Esophagus muscularis mucosa (tissue), 3 donors: Measurements from ENCODE around the gene HLA-DOB.

Source experiments
- POLR2A ChIP-seq: fragments of 450-650 bp; IDR thresholded peaks from one replicate; pipeline ENCODE4 v1.6.1; 2017; ENCODE audit warnings: antibody characterized with exemption, moderate library complexity, mild to moderate bottlenecking, low read depth
- POLR2AphosphoS5 ChIP-seq, 2 donors: sonication (generic); formaldehyde crosslinking; IDR thresholded peaks; one replicate each; pipeline ENCODE4 v1.6.1; 2017; ENCODE audit warnings: antibody characterized with exemption in 2 of 2
- TF ChIP-seq, protein P1 (sequence below), 3 experiments: fragments of 200-600 bp in 2 of 3; fragments of 450-650 bp in 1 of 3; sonication (generic) in 2 of 3; IDR thresholded peaks; one replicate each; pipeline ENCODE4 v1.5.1; 2017 to 2019; ENCODE audit warnings: antibody characterized with exemption in 3 of 3, mild to moderate bottlenecking in 2 of 3, moderate library complexity in 1 of 3

DNA sequence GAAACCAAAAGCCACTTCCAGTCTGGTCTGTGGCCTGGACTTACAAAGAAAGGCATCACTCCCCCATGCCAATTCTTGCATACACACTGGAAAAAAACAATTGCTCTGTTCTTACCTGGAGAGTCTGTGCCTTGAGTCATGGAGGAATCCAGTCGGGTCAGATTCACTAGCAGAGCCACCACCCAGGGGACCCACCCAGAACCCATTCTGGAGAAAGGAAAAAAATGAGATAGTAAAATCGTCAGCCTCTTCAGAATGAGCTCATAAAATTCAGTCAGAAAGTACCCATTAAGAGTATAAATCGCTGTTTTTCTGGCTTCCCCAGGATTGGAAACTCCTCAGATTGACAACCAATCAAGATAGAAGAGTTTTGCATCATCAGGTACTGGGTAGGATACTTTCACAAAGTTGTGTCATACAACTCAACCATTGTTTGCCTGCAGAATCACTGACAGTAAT is at the start of gene HLA-DOB:
- TF ChIP-seq, protein P1, sequence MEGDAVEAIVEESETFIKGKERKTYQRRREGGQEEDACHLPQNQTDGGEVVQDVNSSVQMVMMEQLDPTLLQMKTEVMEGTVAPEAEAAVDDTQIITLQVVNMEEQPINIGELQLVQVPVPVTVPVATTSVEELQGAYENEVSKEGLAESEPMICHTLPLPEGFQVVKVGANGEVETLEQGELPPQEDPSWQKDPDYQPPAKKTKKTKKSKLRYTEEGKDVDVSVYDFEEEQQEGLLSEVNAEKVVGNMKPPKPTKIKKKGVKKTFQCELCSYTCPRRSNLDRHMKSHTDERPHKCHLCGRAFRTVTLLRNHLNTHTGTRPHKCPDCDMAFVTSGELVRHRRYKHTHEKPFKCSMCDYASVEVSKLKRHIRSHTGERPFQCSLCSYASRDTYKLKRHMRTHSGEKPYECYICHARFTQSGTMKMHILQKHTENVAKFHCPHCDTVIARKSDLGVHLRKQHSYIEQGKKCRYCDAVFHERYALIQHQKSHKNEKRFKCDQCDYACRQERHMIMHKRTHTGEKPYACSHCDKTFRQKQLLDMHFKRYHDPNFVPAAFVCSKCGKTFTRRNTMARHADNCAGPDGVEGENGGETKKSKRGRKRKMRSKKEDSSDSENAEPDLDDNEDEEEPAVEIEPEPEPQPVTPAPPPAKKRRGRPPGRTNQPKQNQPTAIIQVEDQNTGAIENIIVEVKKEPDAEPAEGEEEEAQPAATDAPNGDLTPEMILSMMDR (IDR thresholded peaks at IDR 0.05): no peak
- TF ChIP-seq POLR2A: no peak
- TF ChIP-seq POLR2AphosphoS5 (IDR thresholded peaks at IDR 0.05): no peak
